Endodermal cell (in vitro differentiated cells): ENCODE data around the gene TMEM8B. TPM values are rescaled to one million over a fixed set of nuclear protein-coding genes. Genes with fewer than 3 reads are reported as not detected.

Experiments used
- DNase-seq: peaks from one replicate; pipeline ENCODE4 v3.0.0-alpha.2; 2017
- H3K27ac ChIP-seq: 2 replicates; pipeline ENCODE4 v1.5.1; 2013; ENCODE audit warnings: mild to moderate bottlenecking, low read depth, low read length, moderate library complexity
- H3K27me3 ChIP-seq: 2 replicates; pipeline ENCODE4 v1.6.1; 2013; ENCODE audit warnings: mild to moderate bottlenecking, low read length, moderate library complexity; ENCODE audit not compliant: insufficient read depth, control insufficient read depth, poor library complexity, severe bottlenecking
- H3K36me3 ChIP-seq: 2 replicates; pipeline ENCODE4 v1.7.0; 2013; ENCODE audit warnings: mild to moderate bottlenecking, low read length, moderate library complexity; ENCODE audit not compliant: control insufficient read depth, insufficient read depth
- H3K4me1 ChIP-seq: one replicate; pipeline ENCODE4 v1.7.0; 2013; ENCODE audit warnings: low read length; ENCODE audit not compliant: control insufficient read depth, insufficient read depth
- H3K4me3 ChIP-seq: 2 replicates; pipeline ENCODE4 v1.5.1; 2013; ENCODE audit warnings: mild to moderate bottlenecking, low read length, moderate library complexity
- H3K9ac ChIP-seq: 2 replicates; pipeline ENCODE4 v1.6.1; 2013; ENCODE audit warnings: mild to moderate bottlenecking, low read length, moderate library complexity; ENCODE audit not compliant: poor library complexity, severe bottlenecking; ENCODE audit errors: extremely low read depth
- H3K9me3 ChIP-seq: 2 replicates; pipeline ENCODE4 v1.6.1; 2013; ENCODE audit warnings: mild to moderate bottlenecking, low read length, moderate library complexity; ENCODE audit not compliant: control insufficient read depth
- H3K27ac Mint-ChIP-seq: 2 replicates; pipeline ENCODE4 v1.8.0; 2020; ENCODE audit warnings: mixed read lengths
- H3K27me3 Mint-ChIP-seq: 2 replicates; pipeline ENCODE4 v1.8.0; 2021; ENCODE audit warnings: mild to moderate bottlenecking, mixed read lengths; ENCODE audit not compliant: insufficient read depth
- H3K36me3 Mint-ChIP-seq: 2 replicates; pipeline ENCODE4 v1.8.0; 2020; ENCODE audit warnings: low read depth, mixed read lengths
- H3K4me1 Mint-ChIP-seq: 2 replicates; pipeline ENCODE4 v1.8.0; 2020; ENCODE audit warnings: mixed read lengths
- H3K4me3 Mint-ChIP-seq: 2 replicates; pipeline ENCODE4 v1.8.0; 2020; ENCODE audit warnings: mild to moderate bottlenecking, moderate library complexity, mixed read lengths
- H3K9me3 Mint-ChIP-seq: 2 replicates; pipeline ENCODE4 v1.8.0; 2020; ENCODE audit warnings: mild to moderate bottlenecking, mixed read lengths
- CTCF ChIP-seq: fragments of 200-600 bp; sonication (generic); conservative IDR thresholded peaks from 2 replicates; pipeline ENCODE4 v1.5.0; 2021; ENCODE audit warnings: antibody characterized with exemption, mild to moderate bottlenecking
- WGBS, 2 experiments: methylation state at CpG; one replicate each; pipeline versions ENCODE4 v1.1.5 to v1.1.7; 2013; ENCODE audit warnings: missing lambda C conversion rate in 2 of 2, mixed read lengths in 1 of 2; ENCODE audit not compliant: insufficient coverage in 1 of 2, insufficient read length in 1 of 2; 5-methylcytosine and 5-hydroxymethylcytosine counted together
- total RNA-seq, 2 donors: library from RNA; stranded (reverse); fragmentation: NEBNext Ultra II Directional in 1 of 2; extraction: Animal tissue kit (Norgen Biotek cat#: 25700) in 1 of 2; gene quantifications; 2 replicates in 1 of 2; 3 replicates in 1 of 2; pipeline ENCODE4 v1.2.1, GENCODE V29; 2021

The TMEM8B gene
- total RNA-seq, 2 donors from 2014 or later, result 12.8 to 18.3 TPM

- Histone ChIP-seq H3K4me1 (peaks cover 5% of the 10 kb centered on the region), H3K9ac (no peak overlapping the region), H3K27me3 (no peaks in the 10 kb centered on the region), H3K9me3 (no peaks in the 10 kb centered on the region), H3K36me3 (peaks cover 33% of the 10 kb centered on the region), H3K27ac (no peak overlapping the region), H3K4me3 (no peak overlapping the region)
- Mint-ChIP-seq H3K36me3 (peaks cover 35% of the 10 kb centered on the region), H3K9me3 (no peaks in the 10 kb centered on the region), H3K4me3 (no peak overlapping the region), H3K4me1 (peaks cover 6% of the 10 kb centered on the region), H3K27me3 (no peaks in the 10 kb centered on the region), H3K27ac (no peak overlapping the region)
- WGBS, 2 experiments, result 95 to 97% methylated on average over 8 of the region's 8 CpGs
- DNase-seq, result no peak
- no peak for TF ChIP-seq CTCF
These were observed 22.9 kb upstream of the TMEM8B start for GRCh38 chr9:35806101-35806500.

GRCh38 chr9:35808433-35808832, 20.6 kb upstream of the TMEM8B start:
- H3K27me3 ChIP-seq, result no peaks in the 10 kb centered on the region
- peaks cover 5% of the 10 kb centered on the region for H3K27me3 Mint-ChIP-seq
- H3K27ac ChIP-seq, result no peak overlapping the region
- no peak for DNase-seq
- H3K36me3 Mint-ChIP-seq, result peaks cover 21% of the 10 kb centered on the region
- no peaks in the 10 kb centered on the region for H3K9me3 Mint-ChIP-seq
- no peaks in the 10 kb centered on the region for H3K9me3 ChIP-seq
- no peak overlapping the region for H3K9ac ChIP-seq
- no peak for TF ChIP-seq CTCF
- H3K4me1 Mint-ChIP-seq, result peaks cover 8% of the 10 kb centered on the region
- H3K4me1 ChIP-seq, result no peaks in the 10 kb centered on the region
- H3K4me3 Mint-ChIP-seq, result no peak overlapping the region
- H3K27ac Mint-ChIP-seq, result no peak overlapping the region
- no peak overlapping the region for H3K4me3 ChIP-seq
- peaks cover 25% of the 10 kb centered on the region for H3K36me3 ChIP-seq
- WGBS, 2 experiments, result 90 to 93% methylated on average over 7 to 9 of the region's 9 CpGs

- Histone ChIP-seq H3K27ac (no peak overlapping the region), H3K9me3 (no peaks in the 10 kb centered on the region), H3K4me3 (no peak overlapping the region), H3K9ac (no peak overlapping the region), H3K4me1 (no peaks in the 10 kb centered on the region), H3K27me3 (no peaks in the 10 kb centered on the region), H3K36me3 (peaks cover 21% of the 10 kb centered on the region)
- Mint-ChIP-seq H3K9me3 (no peaks in the 10 kb centered on the region), H3K36me3 (peaks cover 19% of the 10 kb centered on the region), H3K4me1 (peaks cover 16% of the 10 kb centered on the region), H3K4me3 (no peak overlapping the region), H3K27ac (no peak overlapping the region), H3K27me3 (peaks cover 5% of the 10 kb centered on the region)
- WGBS, 2 experiments, result 88 to 94% methylated on average over 4 to 7 of the region's 7 CpGs
- DNase-seq, result no peak
- TF ChIP-seq CTCF, result no peak
These were observed 18.9 kb upstream of the TMEM8B start for GRCh38 chr9:35810122-35810521.
